HT-29 (cell line): ENCODE measurements around the gene COPE. TPM values are rescaled to one million over a fixed set of nuclear protein-coding genes. Genes with fewer than 3 reads are reported as not detected.

Experiments used
- DNase-seq: peaks from one replicate; pipeline ENCODE4 v3.0.0-alpha.2; 2015; ENCODE audit warnings: low spot score
- total RNA-seq: library from RNA; depleted of rRNA; stranded (reverse); fragments of >200 nt; shearing (Covaris generic); gene quantifications from 2 replicates; pipeline ENCODE4 v1.2.3, GENCODE V29; 2014; rRNA removed

Gene COPE
- total RNA-seq, 1 experiment from 2014 or later: 290 TPM

GRCh38 chr19:18853755-18854427 lies 65.3 kb downstream of the COPE start:
- DNase-seq: no peak

GRCh38 chr19:18852648-18853047 lies 66.5 kb downstream of the COPE start:
- no peak for DNase-seq

GRCh38 chr19:18851673-18852325 lies 67.4 kb downstream of the COPE start:
- no peak for DNase-seq

- DNase-seq: no peak
Measured at GRCh38 chr19:18850471-18851375, 68.5 kb downstream of the COPE start.

- DNase-seq: no peak
Measured at GRCh38 chr19:18849838-18850400, 69.3 kb downstream of the COPE start.

Other genes starting within 250 kb of the COPE start
- gene CRTC1, start 235.7 kb downstream of the COPE start, total RNA-seq: 4.1 and 4.7 TPM in 2 replicates
- not detected in 2 replicates for gene COMP, start 128.1 kb downstream of the COPE start, total RNA-seq
- 73.7 and 79.5 TPM in 2 replicates for gene UPF1, start 87.4 kb downstream of the COPE start, total RNA-seq
- gene CERS1, start 23.2 kb downstream of the COPE start, total RNA-seq: not detected in 2 replicates
- gene DDX49, start 328 bp upstream of the COPE start, total RNA-seq: 69.4 and 81.8 TPM in 2 replicates
- 6.9 and 7.5 TPM in 2 replicates for gene HOMER3, start 21.8 kb upstream of the COPE start, total RNA-seq
- 35.7 and 37.7 TPM in 2 replicates for gene SUGP2, start 114.1 kb upstream of the COPE start, total RNA-seq
- gene ARMC6, start 114.2 kb upstream of the COPE start, total RNA-seq: 91.3 and 110 TPM in 2 replicates
- 2.4 and 3.2 TPM in 2 replicates for gene SLC25A42, start 144.6 kb upstream of the COPE start, total RNA-seq
- 59.0 and 63.8 TPM in 2 replicates for gene TMEM161A, start 219.1 kb upstream of the COPE start, total RNA-seq